OCI-LY3 (cell line): ENCODE measurements around the gene PIK3R5.

Experiments used
- EZH2phosphoT487 ChIP-seq: fragments of 200-600 bp; shearing (Covaris generic); IDR thresholded peaks from 2 replicates; pipeline ENCODE4 v1.6.1; 2018; ENCODE audit warnings: antibody characterized with exemption, mixed run types, low read depth
- TF ChIP-seq, protein P1 (sequence below): fragments of 200-600, 300-600 bp; sonication (generic); IDR thresholded peaks from 2 replicates; pipeline ENCODE4 v1.5.1; 2014; ENCODE audit warnings: antibody characterized with exemption, low read length, low read depth

DNA sequence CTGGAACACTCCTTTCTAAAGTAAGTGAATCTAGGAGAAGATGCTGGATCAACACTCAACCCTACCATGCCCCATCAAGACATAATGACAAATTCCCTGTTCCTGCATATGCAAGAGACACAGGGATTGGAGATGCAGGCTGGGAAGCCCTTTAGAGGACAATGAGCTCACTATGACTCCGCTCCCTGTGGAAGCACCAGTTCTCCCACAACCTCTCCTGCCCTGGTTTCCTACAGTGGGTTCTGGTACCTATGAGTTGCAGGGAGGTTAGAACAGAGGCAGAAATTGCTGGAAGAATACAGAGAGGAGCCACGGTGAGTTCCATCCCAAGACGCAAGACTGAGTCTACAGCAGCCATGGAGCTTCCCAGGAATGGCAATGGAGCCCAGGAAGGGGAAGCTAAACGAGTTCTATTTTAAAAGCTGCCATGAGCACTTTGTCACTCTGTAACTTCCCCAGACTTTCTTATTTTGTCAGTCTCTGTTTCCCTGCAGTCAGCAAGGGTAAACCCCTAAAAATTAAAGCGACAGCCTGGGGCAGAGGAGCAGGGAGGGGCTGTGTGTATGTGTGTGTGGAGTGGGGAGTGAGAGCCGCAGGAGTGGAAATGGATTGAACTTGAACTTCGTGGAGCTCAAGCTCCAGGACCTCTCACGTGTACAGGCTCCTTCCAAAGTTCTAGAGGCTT is 55.8 kb downstream of the PIK3R5 start:
- TF ChIP-seq, protein P1, sequence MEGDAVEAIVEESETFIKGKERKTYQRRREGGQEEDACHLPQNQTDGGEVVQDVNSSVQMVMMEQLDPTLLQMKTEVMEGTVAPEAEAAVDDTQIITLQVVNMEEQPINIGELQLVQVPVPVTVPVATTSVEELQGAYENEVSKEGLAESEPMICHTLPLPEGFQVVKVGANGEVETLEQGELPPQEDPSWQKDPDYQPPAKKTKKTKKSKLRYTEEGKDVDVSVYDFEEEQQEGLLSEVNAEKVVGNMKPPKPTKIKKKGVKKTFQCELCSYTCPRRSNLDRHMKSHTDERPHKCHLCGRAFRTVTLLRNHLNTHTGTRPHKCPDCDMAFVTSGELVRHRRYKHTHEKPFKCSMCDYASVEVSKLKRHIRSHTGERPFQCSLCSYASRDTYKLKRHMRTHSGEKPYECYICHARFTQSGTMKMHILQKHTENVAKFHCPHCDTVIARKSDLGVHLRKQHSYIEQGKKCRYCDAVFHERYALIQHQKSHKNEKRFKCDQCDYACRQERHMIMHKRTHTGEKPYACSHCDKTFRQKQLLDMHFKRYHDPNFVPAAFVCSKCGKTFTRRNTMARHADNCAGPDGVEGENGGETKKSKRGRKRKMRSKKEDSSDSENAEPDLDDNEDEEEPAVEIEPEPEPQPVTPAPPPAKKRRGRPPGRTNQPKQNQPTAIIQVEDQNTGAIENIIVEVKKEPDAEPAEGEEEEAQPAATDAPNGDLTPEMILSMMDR = no peak
- TF ChIP-seq EZH2phosphoT487 = no peak
